GM10266 (cell line): ENCODE data around the gene CCSER1.

ENCODE experiments used
- DNase-seq: peaks from one replicate; pipeline ENCODE4 v3.0.0; 2012; ENCODE audit errors: extremely low spot score
- TF ChIP-seq, protein P1 (sequence below): IDR thresholded peaks from 2 replicates; pipeline ENCODE4 v1.5.1; 2012; ENCODE audit warnings: mild to moderate bottlenecking, low read depth; ENCODE audit not compliant: control insufficient read depth, insufficient read depth; ENCODE audit errors: missing control alignments

CCSER1 gene

DNA sequence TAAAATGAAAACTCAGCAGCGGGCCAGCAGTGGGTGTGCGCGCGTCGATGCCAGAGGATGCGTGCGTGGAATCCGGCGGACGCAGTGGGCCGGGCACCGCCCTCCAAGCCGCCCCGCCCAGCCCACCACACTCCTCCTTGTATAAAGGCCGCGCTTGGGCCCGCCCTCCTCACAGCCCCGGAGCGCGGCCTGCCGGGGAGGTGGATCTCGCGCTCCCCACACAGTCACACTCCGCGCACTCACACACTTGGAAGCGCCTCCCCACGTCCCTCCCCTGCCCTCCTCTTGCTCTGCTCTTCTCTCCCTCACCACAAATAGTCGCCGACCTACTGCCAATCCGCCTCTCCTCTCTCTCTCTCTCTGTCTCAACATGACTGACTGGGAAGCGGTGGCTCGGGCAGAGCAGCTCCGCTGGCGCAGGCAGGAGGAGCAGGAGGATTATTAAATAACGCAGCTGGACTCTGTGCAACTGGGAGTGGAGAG is at the start of gene CCSER1:
Gene CCSER1, plus strand, starts transcription at position 172 of the 483 bp plus-strand sequence.
- TF ChIP-seq, protein P1, sequence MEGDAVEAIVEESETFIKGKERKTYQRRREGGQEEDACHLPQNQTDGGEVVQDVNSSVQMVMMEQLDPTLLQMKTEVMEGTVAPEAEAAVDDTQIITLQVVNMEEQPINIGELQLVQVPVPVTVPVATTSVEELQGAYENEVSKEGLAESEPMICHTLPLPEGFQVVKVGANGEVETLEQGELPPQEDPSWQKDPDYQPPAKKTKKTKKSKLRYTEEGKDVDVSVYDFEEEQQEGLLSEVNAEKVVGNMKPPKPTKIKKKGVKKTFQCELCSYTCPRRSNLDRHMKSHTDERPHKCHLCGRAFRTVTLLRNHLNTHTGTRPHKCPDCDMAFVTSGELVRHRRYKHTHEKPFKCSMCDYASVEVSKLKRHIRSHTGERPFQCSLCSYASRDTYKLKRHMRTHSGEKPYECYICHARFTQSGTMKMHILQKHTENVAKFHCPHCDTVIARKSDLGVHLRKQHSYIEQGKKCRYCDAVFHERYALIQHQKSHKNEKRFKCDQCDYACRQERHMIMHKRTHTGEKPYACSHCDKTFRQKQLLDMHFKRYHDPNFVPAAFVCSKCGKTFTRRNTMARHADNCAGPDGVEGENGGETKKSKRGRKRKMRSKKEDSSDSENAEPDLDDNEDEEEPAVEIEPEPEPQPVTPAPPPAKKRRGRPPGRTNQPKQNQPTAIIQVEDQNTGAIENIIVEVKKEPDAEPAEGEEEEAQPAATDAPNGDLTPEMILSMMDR: no peak
- peak; percentile 53 for DNase-seq

- TF ChIP-seq, protein P1: no peak
- no peak for DNase-seq
Observed at GRCh38 chr4:90078440-90078839, 48.8 kb upstream of the CCSER1 start.

DNA sequence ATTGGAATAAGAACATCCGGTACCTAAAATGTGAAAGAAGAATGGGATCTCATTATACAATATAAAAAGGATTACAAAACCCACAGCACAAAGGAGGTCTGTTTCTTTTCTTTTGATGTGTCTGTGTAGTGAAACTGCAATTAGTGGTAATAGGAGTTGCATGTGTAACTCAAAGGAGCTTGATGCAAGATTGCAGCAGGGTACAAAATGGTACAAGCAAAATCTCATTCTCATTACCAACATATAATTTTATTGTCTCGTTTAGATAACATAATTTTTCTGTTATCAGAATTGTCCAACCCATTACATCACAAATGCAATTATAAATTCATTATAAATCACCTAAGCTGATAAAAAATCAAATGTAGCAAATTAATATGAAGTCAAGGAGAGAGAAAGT is 47.1 kb upstream of the CCSER1 start:
- TF ChIP-seq, protein P1: no peak
- no peak for DNase-seq

DNA sequence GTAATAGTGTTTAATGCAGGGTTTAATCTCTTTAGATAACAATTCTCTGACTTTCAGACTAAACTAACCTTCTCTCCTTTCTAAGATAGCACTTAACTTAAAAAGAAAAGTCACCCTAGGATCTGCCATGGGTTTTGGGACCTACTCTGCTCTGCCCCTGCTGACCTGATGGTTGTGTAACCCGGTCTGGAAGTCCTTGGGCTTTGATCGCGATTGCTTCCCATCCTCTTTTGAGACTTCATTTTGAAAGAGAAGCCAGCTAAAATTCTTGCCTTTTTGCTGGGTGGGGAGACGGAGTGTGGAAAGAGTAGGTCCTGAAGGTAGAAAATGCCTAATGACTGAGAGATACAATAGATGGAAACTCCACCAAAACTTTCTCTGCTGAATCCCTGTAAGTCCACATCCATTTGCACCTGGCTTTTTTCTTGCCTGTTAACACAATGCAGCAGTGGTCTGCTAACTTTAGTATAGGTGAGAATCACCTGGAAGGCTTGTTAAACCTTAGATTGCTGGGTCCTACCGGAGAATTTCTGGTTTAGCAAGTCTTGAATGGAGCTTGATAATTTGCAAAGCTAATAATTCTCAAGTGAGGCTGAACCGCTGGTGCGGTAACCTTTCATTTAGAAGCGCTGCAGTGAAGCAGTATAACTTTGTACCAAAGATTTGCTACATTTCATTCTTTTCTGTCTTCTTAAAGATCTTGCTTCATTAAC is 45.6 kb upstream of the CCSER1 start:
- DNase-seq: no peak
- TF ChIP-seq, protein P1: no peak

GRCh38 chr4:90082449-90082848 is 44.7 kb upstream of the CCSER1 start:
- no peak for DNase-seq
- TF ChIP-seq, protein P1: no peak

GRCh38 chr4:90084277-90084966 is 42.8 kb upstream of the CCSER1 start:
- TF ChIP-seq, protein P1: no peak
- no peak for DNase-seq

- no peak for DNase-seq
- TF ChIP-seq, protein P1: no peak
Observed at GRCh38 chr4:90084967-90085295, 42.3 kb upstream of the CCSER1 start.
